Progenitor cell of endocrine pancreas (in vitro differentiated cells): ENCODE data around the gene PNPLA2. TPM values are rescaled to one million over a fixed set of nuclear protein-coding genes. Genes with fewer than 3 reads are reported as not detected.

ENCODE experiments used
- DNase-seq: peaks from one replicate; pipeline ENCODE4 v3.0.0; 2021; ENCODE audit warnings: low spot score; ENCODE audit not compliant: unreplicated experiment
- H3K27ac Mint-ChIP-seq: 2 replicates; pipeline ENCODE4 v1.8.0; 2021; ENCODE audit warnings: mild to moderate bottlenecking, moderate library complexity, mixed read lengths
- H3K27me3 Mint-ChIP-seq: 2 replicates; pipeline ENCODE4 v1.8.0; 2021; ENCODE audit warnings: mixed read lengths
- H3K36me3 Mint-ChIP-seq: 2 replicates; pipeline ENCODE4 v1.8.0; 2022; ENCODE audit warnings: mixed read lengths; ENCODE audit not compliant: insufficient read depth
- H3K4me1 Mint-ChIP-seq: 2 replicates; pipeline ENCODE4 v1.8.0; 2021; ENCODE audit warnings: low read depth, mixed read lengths
- H3K4me3 Mint-ChIP-seq: 2 replicates; pipeline ENCODE4 v1.8.0; 2021; ENCODE audit warnings: low read depth, mild to moderate bottlenecking, moderate library complexity, mixed read lengths
- H3K9me3 Mint-ChIP-seq: 2 replicates; pipeline ENCODE4 v1.8.0; 2021; ENCODE audit warnings: low read depth, mixed read lengths
- CTCF ChIP-seq: fragments of 200-600 bp; sonication (generic); IDR thresholded peaks from one replicate; pipeline ENCODE4 v1.5.0; 2021; ENCODE audit warnings: antibody characterized with exemption, mild to moderate bottlenecking; ENCODE audit not compliant: unreplicated experiment
- total RNA-seq: library from RNA; stranded (reverse); gene quantifications from 2 replicates; pipeline ENCODE4 v1.2.1, GENCODE V29; 2021

Gene PNPLA2
- total RNA-seq, 1 donor from 2014 or later: 51.1 TPM

GRCh38 chr11:831118-831864 lies 12.6 kb downstream of the PNPLA2 start:
- Mint-ChIP-seq H3K27me3 (peaks cover 35% of the 10 kb centered on the region), H3K4me1 (peaks cover 12% of the 10 kb centered on the region), H3K4me3 (peak overlapping the region; percentile 56), H3K36me3 (no peaks in the 10 kb centered on the region), H3K9me3 (no peaks in the 10 kb centered on the region), H3K27ac (no peak overlapping the region)
- DNase-seq: no peak
- no peak for TF ChIP-seq CTCF

- peaks cover 11% of the 10 kb centered on the region for H3K4me1 Mint-ChIP-seq
- H3K4me3 Mint-ChIP-seq: peak overlapping the region; percentile 69
- H3K9me3 Mint-ChIP-seq: no peaks in the 10 kb centered on the region
- H3K27ac Mint-ChIP-seq: no peak overlapping the region
- no peak for DNase-seq
- H3K36me3 Mint-ChIP-seq: no peaks in the 10 kb centered on the region
- H3K27me3 Mint-ChIP-seq: peaks cover 35% of the 10 kb centered on the region
- TF ChIP-seq CTCF: no peak
These were observed 13.3 kb downstream of the PNPLA2 start for GRCh38 chr11:831961-832528.

GRCh38 chr11:832529-833113 lies 13.9 kb downstream of the PNPLA2 start, which contains the start of gene CD151:
Gene CD151, plus strand, starts transcription at chr11:832952. Its CDS starts 3,118 bp downstream, at chr11:836070.
- Mint-ChIP-seq H3K9me3 (no peaks in the 10 kb centered on the region), H3K36me3 (no peaks in the 10 kb centered on the region), H3K4me1 (peaks cover 9% of the 10 kb centered on the region), H3K27me3 (peaks cover 34% of the 10 kb centered on the region), H3K4me3 (peak within 1 kb of the TSS; percentile 69), H3K27ac (peak within 1 kb of the TSS; percentile 59)
- DNase-seq: peak; percentile 38
- TF ChIP-seq CTCF: no peak

GRCh38 chr11:833114-833791 lies 14.5 kb downstream of the PNPLA2 start:
- Mint-ChIP-seq H3K27ac (no peak overlapping the region), H3K9me3 (no peaks in the 10 kb centered on the region), H3K27me3 (peaks cover 28% of the 10 kb centered on the region), H3K36me3 (no peaks in the 10 kb centered on the region), H3K4me1 (peaks cover 6% of the 10 kb centered on the region), H3K4me3 (peak overlapping the region; percentile 68)
- DNase-seq: peak; percentile 44
- TF ChIP-seq CTCF: no peak

GRCh38 chr11:833849-834311 lies 15.2 kb downstream of the PNPLA2 start:
- no peak for DNase-seq
- peaks cover 6% of the 10 kb centered on the region for H3K4me1 Mint-ChIP-seq
- H3K9me3 Mint-ChIP-seq: no peaks in the 10 kb centered on the region
- TF ChIP-seq CTCF: no peak
- H3K27ac Mint-ChIP-seq: peak overlapping the region; percentile 59
- H3K4me3 Mint-ChIP-seq: peak overlapping the region; percentile 68
- peaks cover 21% of the 10 kb centered on the region for H3K27me3 Mint-ChIP-seq
- no peaks in the 10 kb centered on the region for H3K36me3 Mint-ChIP-seq
